ENCODE measurements around the gene PHF21A. TPM values are rescaled to one million over a fixed set of nuclear protein-coding genes. Genes with fewer than 3 reads are reported as not detected.

PHF21A gene
- total RNA-seq, 1 experiment from 2014 or later, result 29.4 TPM

- TF ChIP-seq E2F5 (CRISPR knock-in tag; IDR thresholded peaks at IDR 0.05), result no peak
These were observed 13.9 kb downstream of the PHF21A start (continued) for GRCh38 chr11:46107408-46107718.

- CTCF ChIA-PET, result interaction anchor here (0.8 to 1.3 kb wide), 7 partner anchors 11 to 246 kb away, joined by 3 to 10 read pairs (median 3); no protein-coding TSS in a partner anchor
- POLR2A ChIA-PET, result interaction anchor here (0.6 kb wide), 1 partner anchor 183 kb away, joined by 3 read pairs; no protein-coding TSS in a partner anchor
- no peaks in the 10 kb centered on the region for H3K27me3 Mint-ChIP-seq (ENCODE audit: low read depth)
- no peak overlapping the region for H3K4me3 Mint-ChIP-seq
- no peaks in the 10 kb centered on the region for H3K36me3 Mint-ChIP-seq
- no peak for TF ChIP-seq HMGA2 (CRISPR knock-in tag; IDR thresholded peaks at IDR 0.05)
- no peak for TF ChIP-seq GABPB1 (CRISPR knock-in tag; IDR thresholded peaks at IDR 0.05)
- TF ChIP-seq TEAD1 (CRISPR knock-in tag; IDR thresholded peaks at IDR 0.05), result no peak
- TF ChIP-seq FOXJ3 (CRISPR knock-in tag; IDR thresholded peaks at IDR 0.05; ENCODE audit: borderline replicate concordance), result no peak
- TF ChIP-seq STAT6 (CRISPR knock-in tag; conservative IDR thresholded peaks at IDR 0.05; ENCODE audit: low read depth), result no peak
- no peak for TF ChIP-seq ZNF317 (CRISPR knock-in tag; IDR thresholded peaks at IDR 0.05; ENCODE audit: borderline replicate concordance, low read depth)
- no peak for TF ChIP-seq ATF6 (CRISPR knock-in tag; IDR thresholded peaks at IDR 0.05)
- TF ChIP-seq OVOL2 (CRISPR knock-in tag; IDR thresholded peaks at IDR 0.05; ENCODE audit: borderline replicate concordance), result no peak
- no peak for TF ChIP-seq ZBTB21 (CRISPR knock-in tag; IDR thresholded peaks at IDR 0.05; ENCODE audit: borderline replicate concordance)
- no peak for TF ChIP-seq ZNF396 (CRISPR knock-in tag; IDR thresholded peaks at IDR 0.05; ENCODE audit: borderline replicate concordance)
- no peak for TF ChIP-seq ETV6 (CRISPR knock-in tag; IDR thresholded peaks at IDR 0.05)
- no peak for TF ChIP-seq ESRRA (CRISPR knock-in tag; IDR thresholded peaks at IDR 0.05; ENCODE audit: borderline replicate concordance)
- TF ChIP-seq HMGXB4 (CRISPR knock-in tag; IDR thresholded peaks at IDR 0.05), result no peak
- no peak for TF ChIP-seq E2F5 (CRISPR knock-in tag; IDR thresholded peaks at IDR 0.05)
- TF ChIP-seq CDX4 (CRISPR knock-in tag; IDR thresholded peaks at IDR 0.05; ENCODE audit: borderline replicate concordance), result no peak
- TF ChIP-seq AR (CRISPR knock-in tag; IDR thresholded peaks at IDR 0.05), result no peak
- no peak for TF ChIP-seq ZMAT4 (CRISPR knock-in tag; IDR thresholded peaks at IDR 0.05)
- peak overlapping the region; percentile 64 for H3K27ac Mint-ChIP-seq
- ATAC-seq (peak; percentile 58), DNase-seq (ENCODE audit: low spot score) (no peak)
- H3K9me3 Mint-ChIP-seq, result no peaks in the 10 kb centered on the region
- H3K4me1 Mint-ChIP-seq, result peaks cover 33% of the 10 kb centered on the region
These were observed 14.5 kb downstream of the PHF21A start for GRCh38 chr11:46106530-46107407.

Measured in WTC11 (cell line).